ENCODE data around the gene ARSI. TPM values are rescaled to one million over a fixed set of nuclear protein-coding genes. Genes with fewer than 3 reads are reported as not detected.

The ARSI gene
- polyA plus RNA-seq, 6 donors from 2014 or later = not detected

- ATAC-seq (ENCODE audit: low read depth in 2 of 2) = no peak
- H3K4me1 Mint-ChIP-seq = peaks cover 0 to 10% (median 8%) of the 10 kb centered on the region in 3 donors
Measured at GRCh38 chr5:150299571-150300327, 3.0 kb downstream of the ARSI start.

GRCh38 chr5:150298701-150299451 is 3.8 kb downstream of the ARSI start:
- Mint-ChIP-seq H3K9me3 (no peaks in the 10 kb centered on the region), H3K27me3 (peaks cover 14 to 53% (median 38%) of the 10 kb centered on the region in 3 donors), H3K27ac (no peak overlapping the region), H3K4me1 (peaks cover 0 to 10% (median 8%) of the 10 kb centered on the region in 3 donors), H3K4me3 (no peak overlapping the region), H3K36me3 (no peaks in the 10 kb centered on the region)
- DNase-seq (no peak), ATAC-seq (ENCODE audit: low read depth in 2 of 2) (no peak)

More at GRCh38 chr5:150299571-150300327, 3.0 kb downstream of the ARSI start:
- no peaks in the 10 kb centered on the region for H3K9me3 Mint-ChIP-seq
- peaks cover 19 to 59% (median 44%) of the 10 kb centered on the region in 3 donors for H3K27me3 Mint-ChIP-seq
- DNase-seq = no peak
- H3K36me3 Mint-ChIP-seq = no peaks in the 10 kb centered on the region
- H3K27ac Mint-ChIP-seq = no peak overlapping the region
- H3K4me3 Mint-ChIP-seq = no peak overlapping the region

- Mint-ChIP-seq H3K9me3 (no peaks in the 10 kb centered on the region), H3K27me3 (peaks cover 9 to 48% (median 35%) of the 10 kb centered on the region in 3 donors), H3K36me3 (no peaks in the 10 kb centered on the region), H3K27ac (no peak overlapping the region), H3K4me3 (no peak overlapping the region), H3K4me1 (peaks cover 0 to 10% (median 2%) of the 10 kb centered on the region in 3 donors)
- ATAC-seq (ENCODE audit: low read depth in 2 of 2) (no peak), DNase-seq (no peak)
Measured at GRCh38 chr5:150297934-150298595, 4.6 kb downstream of the ARSI start.

- no peaks in the 10 kb centered on the region for H3K9me3 Mint-ChIP-seq
- ATAC-seq (ENCODE audit: low read depth in 2 of 2) (no peak), DNase-seq (no peak)
- H3K4me3 Mint-ChIP-seq = no peak overlapping the region
- H3K27me3 Mint-ChIP-seq = peaks cover 11 to 45% (median 35%) of the 10 kb centered on the region in 3 donors
- no peak overlapping the region for H3K27ac Mint-ChIP-seq
- H3K4me1 Mint-ChIP-seq = peaks cover 0 to 5% (median 2%) of the 10 kb centered on the region in 3 donors
- no peaks in the 10 kb centered on the region for H3K36me3 Mint-ChIP-seq
Measured at GRCh38 chr5:150297236-150297890, 5.3 kb downstream of the ARSI start.

GRCh38 chr5:150296496-150296895 is 6.2 kb downstream of the ARSI start:
- H3K4me1 Mint-ChIP-seq = peaks cover 0 to 4% (median 0%) of the 10 kb centered on the region in 3 donors
- no peak overlapping the region for H3K4me3 Mint-ChIP-seq
- DNase-seq (no peak), ATAC-seq (ENCODE audit: low read depth in 2 of 2) (no peak)
- H3K27me3 Mint-ChIP-seq = peaks cover 11 to 39% (median 28%) of the 10 kb centered on the region in 3 donors
- H3K27ac Mint-ChIP-seq = no peak overlapping the region
- no peaks in the 10 kb centered on the region for H3K36me3 Mint-ChIP-seq
- H3K9me3 Mint-ChIP-seq = no peaks in the 10 kb centered on the region

- H3K9me3 Mint-ChIP-seq = no peaks in the 10 kb centered on the region
- ATAC-seq (ENCODE audit: low read depth in 2 of 2) (no peak), DNase-seq (no peak)
- peaks cover 0 to 4% (median 0%) of the 10 kb centered on the region in 3 donors for H3K4me1 Mint-ChIP-seq
- no peak overlapping the region for H3K27ac Mint-ChIP-seq
- peaks cover 9 to 33% (median 23%) of the 10 kb centered on the region in 3 donors for H3K27me3 Mint-ChIP-seq
- H3K36me3 Mint-ChIP-seq = no peaks in the 10 kb centered on the region
- H3K4me3 Mint-ChIP-seq = no peak overlapping the region
Measured at GRCh38 chr5:150295741-150296486, 6.8 kb downstream of the ARSI start.

- DNase-seq (no peak), ATAC-seq (ENCODE audit: low read depth in 2 of 2) (no peak)
- peaks cover 0 to 4% (median 0%) of the 10 kb centered on the region in 3 donors for H3K4me1 Mint-ChIP-seq
- no peaks in the 10 kb centered on the region for H3K9me3 Mint-ChIP-seq
- no peak overlapping the region for H3K4me3 Mint-ChIP-seq
- no peak overlapping the region for H3K27ac Mint-ChIP-seq
- peaks cover 9 to 30% (median 20%) of the 10 kb centered on the region in 3 donors for H3K27me3 Mint-ChIP-seq
- no peaks in the 10 kb centered on the region for H3K36me3 Mint-ChIP-seq
Measured at GRCh38 chr5:150295172-150295634, 7.5 kb downstream of the ARSI start.

- Mint-ChIP-seq H3K27ac (no peak overlapping the region), H3K4me1 (no peaks in the 10 kb centered on the region), H3K27me3 (peaks cover 9 to 30% (median 21%) of the 10 kb centered on the region in 3 donors), H3K9me3 (no peaks in the 10 kb centered on the region), H3K36me3 (no peaks in the 10 kb centered on the region), H3K4me3 (no peak overlapping the region)
- ATAC-seq (ENCODE audit: low read depth in 2 of 2) = no peak
- DNase-seq = no peak
Measured at GRCh38 chr5:150294551-150295071, 8.1 kb downstream of the ARSI start.

GRCh38 chr5:150293091-150293941 is 9.4 kb downstream of the ARSI start:
- H3K36me3 Mint-ChIP-seq = no peaks in the 10 kb centered on the region
- no peaks in the 10 kb centered on the region for H3K4me1 Mint-ChIP-seq
- no peak overlapping the region for H3K4me3 Mint-ChIP-seq
- no peak overlapping the region for H3K27ac Mint-ChIP-seq
- DNase-seq (no peak), ATAC-seq (ENCODE audit: low read depth in 2 of 2) (no peak)
- no peaks in the 10 kb centered on the region for H3K9me3 Mint-ChIP-seq
- peaks cover 5 to 23% (median 23%) of the 10 kb centered on the region in 3 donors for H3K27me3 Mint-ChIP-seq

GRCh38 chr5:150291388-150292385 is 11.0 kb downstream of the ARSI start:
- no peak for ATAC-seq (ENCODE audit: low read depth in 2 of 2)
- H3K9me3 Mint-ChIP-seq = no peaks in the 10 kb centered on the region

More at GRCh38 chr5:150291388-150292385, 11.0 kb downstream of the ARSI start:
- H3K4me3 Mint-ChIP-seq = no peak overlapping the region
- peaks cover 5 to 23% (median 18%) of the 10 kb centered on the region in 3 donors for H3K27me3 Mint-ChIP-seq
- no peak for DNase-seq
- no peaks in the 10 kb centered on the region for H3K36me3 Mint-ChIP-seq
- H3K4me1 Mint-ChIP-seq = no peaks in the 10 kb centered on the region
- H3K27ac Mint-ChIP-seq = no peak overlapping the region

All from naive B cell (primary cell).